ENCODE data around the gene RAPGEF6.

RAPGEF6 gene
- long read RNA-seq, partial matches to known transcripts = 16 of 19 reads
- long read RNA-seq, other reads (novel, unspliced or antisense) = 2 of 19 reads

- peak; percentile 23; the same call in 1 of the 2 replicates for TF ChIP-seq SPI1 (IDR thresholded peaks at IDR 0.05; ENCODE audit: borderline replicate concordance, low read depth)
- peak; percentile 29 for TF ChIP-seq POLR2AphosphoS5 (IDR thresholded peaks at IDR 0.05; ENCODE audit: low read depth)
- 0 out of 2 replicates have a peak, but pooled peaks have one; percentile 22 for TF ChIP-seq GABPA (IDR thresholded peaks at IDR 0.05; ENCODE audit: low read depth)
- TF ChIP-seq REST (IDR thresholded peaks at IDR 0.05; ENCODE audit: insufficient replicate concordance, low read depth) = no peak
- no peak for TF ChIP-seq CTCF (IDR thresholded peaks at IDR 0.05; ENCODE audit: insufficient read depth, low read length)
- Histone ChIP-seq H3K27ac (replicated peaks) (peak within 1 kb of the TSS; percentile 97), H3K27me3 (ENCODE audit: insufficient read depth, poor library complexity, severe bottlenecking) (no peaks in the 10 kb centered on the region), H3K4me3 (replicated peaks; ENCODE audit: insufficient read depth, low read length) (peak within 1 kb of the TSS; percentile 70)
- peak; percentile 92 to 97 for DNase-seq (ENCODE audit: low read depth in 1 of 2, low spot score in 1 of 2)
Measured at GRCh38 chr5:131634996-131635683, at the start of gene RAPGEF6. Gene RAPGEF6, minus strand, starts transcription at chr5:131635229. Its CDS starts 199 bp downstream, at chr5:131635030.

- no peak overlapping the region for H3K27ac ChIP-seq (replicated peaks)
- no peak for DNase-seq (ENCODE audit: low read depth in 1 of 2, low spot score in 1 of 2)
- H3K4me3 ChIP-seq (replicated peaks; ENCODE audit: insufficient read depth, low read length) = no peak overlapping the region
- TF ChIP-seq GABPA (IDR thresholded peaks at IDR 0.05; ENCODE audit: low read depth) (no peak), REST (IDR thresholded peaks at IDR 0.05; ENCODE audit: insufficient replicate concordance, low read depth) (no peak), CTCF (IDR thresholded peaks at IDR 0.05; ENCODE audit: insufficient read depth, low read length) (no peak), POLR2AphosphoS5 (IDR thresholded peaks at IDR 0.05; ENCODE audit: low read depth) (no peak), SPI1 (IDR thresholded peaks at IDR 0.05; ENCODE audit: borderline replicate concordance, low read depth) (no peak)
- H3K27me3 ChIP-seq (ENCODE audit: insufficient read depth, poor library complexity, severe bottlenecking) = no peaks in the 10 kb centered on the region
Measured at GRCh38 chr5:131684595-131684994, 49.6 kb upstream of the RAPGEF6 start.

- TF ChIP-seq CTCF (IDR thresholded peaks at IDR 0.05; ENCODE audit: insufficient read depth, low read length) = no peak
- no peak for TF ChIP-seq SPI1 (IDR thresholded peaks at IDR 0.05; ENCODE audit: borderline replicate concordance, low read depth)
- no peak for TF ChIP-seq REST (IDR thresholded peaks at IDR 0.05; ENCODE audit: insufficient replicate concordance, low read depth)
- no peak for TF ChIP-seq GABPA (IDR thresholded peaks at IDR 0.05; ENCODE audit: low read depth)
- no peak for TF ChIP-seq POLR2AphosphoS5 (IDR thresholded peaks at IDR 0.05; ENCODE audit: low read depth)
- Histone ChIP-seq H3K4me3 (replicated peaks; ENCODE audit: insufficient read depth, low read length) (no peak overlapping the region), H3K27me3 (ENCODE audit: insufficient read depth, poor library complexity, severe bottlenecking) (no peaks in the 10 kb centered on the region), H3K27ac (replicated peaks) (no peak overlapping the region)
- no peak for DNase-seq (ENCODE audit: low read depth in 1 of 2, low spot score in 1 of 2)
Measured at GRCh38 chr5:131684051-131684450, 49.0 kb upstream of the RAPGEF6 start.
